Measurements from ENCODE around the gene NOX1. TPM values are rescaled to one million over a fixed set of nuclear protein-coding genes. Genes with fewer than 3 reads are reported as not detected.
"Not testable (repeated sequence)": the region's sequence is repeated elsewhere in the genome, so short reads cannot be mapped to it uniquely, and the experiment has no call there.

The NOX1 gene
- total RNA-seq, 1 donor from 2014 or later = not detected

DNA sequence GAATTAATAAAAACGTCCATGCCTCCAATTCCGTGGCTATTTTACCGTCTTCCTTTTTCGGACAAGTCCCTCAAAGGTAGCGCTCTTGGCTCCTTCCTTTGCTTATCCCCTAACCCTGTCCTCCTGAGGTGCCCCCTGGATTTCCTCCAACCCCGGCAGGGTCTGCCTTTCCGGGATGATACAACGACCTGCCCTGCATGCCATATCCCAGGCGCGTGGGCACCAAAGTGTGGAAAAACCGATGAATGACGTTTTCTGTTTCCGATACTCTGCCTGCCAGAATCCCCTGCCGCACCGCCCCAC lies 54.7 kb downstream of the NOX1 start:
- Histone ChIP-seq H3K9me3 (no peaks in the 10 kb centered on the region), H3K4me3 (peak overlapping the region; percentile 67), H3K4me1 (peaks cover 6% of the 10 kb centered on the region), H3K27me3 (no peaks in the 10 kb centered on the region), H3K27ac (peak overlapping the region; percentile 81), H3K36me3 (peaks cover 17% of the 10 kb centered on the region)
- TF ChIP-seq, protein P1, sequence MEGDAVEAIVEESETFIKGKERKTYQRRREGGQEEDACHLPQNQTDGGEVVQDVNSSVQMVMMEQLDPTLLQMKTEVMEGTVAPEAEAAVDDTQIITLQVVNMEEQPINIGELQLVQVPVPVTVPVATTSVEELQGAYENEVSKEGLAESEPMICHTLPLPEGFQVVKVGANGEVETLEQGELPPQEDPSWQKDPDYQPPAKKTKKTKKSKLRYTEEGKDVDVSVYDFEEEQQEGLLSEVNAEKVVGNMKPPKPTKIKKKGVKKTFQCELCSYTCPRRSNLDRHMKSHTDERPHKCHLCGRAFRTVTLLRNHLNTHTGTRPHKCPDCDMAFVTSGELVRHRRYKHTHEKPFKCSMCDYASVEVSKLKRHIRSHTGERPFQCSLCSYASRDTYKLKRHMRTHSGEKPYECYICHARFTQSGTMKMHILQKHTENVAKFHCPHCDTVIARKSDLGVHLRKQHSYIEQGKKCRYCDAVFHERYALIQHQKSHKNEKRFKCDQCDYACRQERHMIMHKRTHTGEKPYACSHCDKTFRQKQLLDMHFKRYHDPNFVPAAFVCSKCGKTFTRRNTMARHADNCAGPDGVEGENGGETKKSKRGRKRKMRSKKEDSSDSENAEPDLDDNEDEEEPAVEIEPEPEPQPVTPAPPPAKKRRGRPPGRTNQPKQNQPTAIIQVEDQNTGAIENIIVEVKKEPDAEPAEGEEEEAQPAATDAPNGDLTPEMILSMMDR (IDR thresholded peaks at IDR 0.05) = no peak
- DNase-seq = no peak
- intact Hi-C loops (cut with DNase I) = no loop called here
- ATAC-seq = no peak

DNA sequence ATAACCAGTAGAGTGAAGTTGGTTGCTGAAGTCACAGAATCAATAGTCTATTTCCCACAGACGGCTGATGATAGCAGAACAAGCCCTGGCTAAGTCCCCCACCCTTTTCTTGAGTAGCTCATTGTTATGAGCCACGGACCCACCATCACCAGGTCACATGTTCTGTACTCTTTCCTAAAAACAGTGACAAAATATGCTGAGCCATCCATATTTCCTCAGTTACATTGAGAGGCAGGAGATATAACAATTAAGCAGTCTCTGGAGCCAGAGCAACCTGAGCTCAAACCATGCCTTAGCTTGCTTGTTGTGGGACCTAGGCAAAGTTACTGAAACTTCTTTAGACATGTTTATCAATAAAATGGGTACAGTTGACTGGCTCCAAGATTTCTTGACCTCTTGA lies 56.8 kb downstream of the NOX1 start:
- H3K27ac ChIP-seq = no peak overlapping the region
- H3K36me3 ChIP-seq = no peaks in the 10 kb centered on the region
- DNase-seq (no peak), ATAC-seq (no peak)
- TF ChIP-seq, protein P1 (IDR thresholded peaks at IDR 0.05) = no peak
- H3K4me1 ChIP-seq = peaks cover 6% of the 10 kb centered on the region
- no peak overlapping the region for H3K4me3 ChIP-seq
- no peaks in the 10 kb centered on the region for H3K9me3 ChIP-seq
- H3K27me3 ChIP-seq = no peaks in the 10 kb centered on the region
- intact Hi-C loops (cut with DNase I) = no loop called here

DNA sequence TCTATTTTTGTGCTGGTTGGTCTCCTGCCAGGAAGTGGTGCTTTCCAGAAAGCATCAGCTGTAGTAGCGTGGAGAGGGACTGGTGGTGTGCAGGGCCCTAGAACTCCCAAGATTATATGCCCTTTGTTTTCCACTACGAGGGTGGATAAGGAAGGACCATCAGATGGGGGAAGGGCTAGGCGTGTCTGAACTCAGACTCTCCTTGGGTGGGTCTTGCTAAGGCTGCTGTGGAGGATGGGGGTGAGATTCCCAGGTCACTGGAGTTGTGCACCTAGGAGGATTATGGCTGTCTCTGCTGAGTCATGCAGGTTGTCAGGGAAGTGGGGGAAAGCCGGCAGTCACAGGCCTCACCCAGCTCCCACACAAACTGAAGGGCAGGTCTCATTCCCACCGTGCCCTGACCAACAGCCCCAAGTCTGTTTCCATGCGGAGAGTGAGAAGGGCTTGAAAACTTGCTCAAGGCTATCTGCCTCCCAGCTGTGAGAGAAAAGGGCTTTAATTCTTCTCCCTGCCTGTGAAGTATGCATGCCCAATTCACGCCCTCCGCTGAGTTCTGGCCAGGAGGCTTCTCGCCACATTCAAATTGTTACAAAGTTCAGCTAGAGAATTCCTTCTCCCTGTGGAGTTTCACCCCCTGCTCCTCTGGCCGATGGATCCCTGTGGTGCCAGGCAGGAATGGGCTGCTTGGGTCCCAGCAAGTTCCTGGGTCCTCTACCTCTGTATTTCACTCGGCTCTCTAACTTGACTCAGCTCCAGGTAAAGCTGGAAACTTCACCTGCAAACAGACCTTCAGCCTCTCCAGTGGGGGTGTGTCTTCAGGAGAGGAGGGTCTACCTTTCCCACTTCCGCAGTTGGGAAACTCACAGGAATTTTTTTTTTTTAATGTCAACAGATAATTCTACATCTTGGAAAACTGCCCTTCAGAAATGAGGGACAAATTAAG lies 61.7 kb downstream of the NOX1 start:
- Histone ChIP-seq H3K36me3 (no peaks in the 10 kb centered on the region), H3K4me3 (no peak overlapping the region), H3K4me1 (no peaks in the 10 kb centered on the region), H3K9me3 (no peaks in the 10 kb centered on the region), H3K27me3 (no peaks in the 10 kb centered on the region), H3K27ac (no peak overlapping the region)
- TF ChIP-seq, protein P1 (IDR thresholded peaks at IDR 0.05) = no peak
- no peak for ATAC-seq
- intact Hi-C loops (cut with DNase I) = no loop called here
- DNase-seq = no peak

DNA sequence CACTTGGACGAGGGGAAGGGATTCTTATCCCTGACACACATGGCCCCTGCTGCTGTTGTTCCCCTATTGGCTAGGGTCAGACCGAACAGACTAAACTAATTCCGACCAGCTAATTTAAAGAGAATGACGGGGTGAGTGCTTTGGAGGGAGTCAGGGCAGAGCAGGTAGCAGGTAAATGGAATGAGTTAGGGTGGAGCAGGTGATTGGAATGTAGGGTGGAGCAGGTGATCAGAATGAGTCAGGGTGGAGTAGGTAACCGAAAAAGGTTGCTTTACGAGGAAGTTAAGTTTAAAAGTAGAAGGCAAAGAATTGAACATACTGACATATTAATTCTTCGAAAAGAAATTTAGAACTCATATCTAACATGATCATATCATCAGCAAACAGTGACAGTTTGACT lies 65.9 kb downstream of the NOX1 start:
- H3K36me3 ChIP-seq; H3K9me3 ChIP-seq; intact Hi-C loops (cut with DNase I); H3K27me3 ChIP-seq; ATAC-seq; H3K4me3 ChIP-seq; H3K27ac ChIP-seq; DNase-seq; H3K4me1 ChIP-seq: not testable (repeated sequence)

DNA sequence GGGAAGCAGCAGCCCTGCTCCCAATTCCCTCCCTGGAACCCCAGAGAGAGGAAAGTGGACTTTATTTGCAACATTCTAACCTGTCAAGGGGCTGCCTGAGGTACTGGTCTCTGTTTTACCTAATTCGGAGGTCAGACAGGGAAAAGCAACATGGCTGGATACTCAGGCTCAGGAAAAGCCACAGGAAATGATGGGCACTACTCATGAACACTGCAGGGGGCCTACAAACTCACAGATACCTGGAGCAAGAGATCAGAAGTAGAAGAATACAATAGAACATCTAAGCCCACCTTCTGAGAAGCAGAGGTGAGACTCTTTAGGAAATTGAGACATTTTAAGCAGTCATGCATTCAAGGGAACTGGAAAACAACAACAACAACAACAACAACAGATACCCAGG lies 69.4 kb downstream of the NOX1 start:
- Histone ChIP-seq H3K27ac (no peak overlapping the region), H3K9me3 (no peaks in the 10 kb centered on the region), H3K4me3 (no peak overlapping the region), H3K36me3 (no peaks in the 10 kb centered on the region), H3K27me3 (no peaks in the 10 kb centered on the region), H3K4me1 (no peaks in the 10 kb centered on the region)
- ATAC-seq (no peak), DNase-seq (no peak)
- intact Hi-C loops (cut with DNase I) = no loop called here
- TF ChIP-seq, protein P1 (IDR thresholded peaks at IDR 0.05) = no peak

DNA sequence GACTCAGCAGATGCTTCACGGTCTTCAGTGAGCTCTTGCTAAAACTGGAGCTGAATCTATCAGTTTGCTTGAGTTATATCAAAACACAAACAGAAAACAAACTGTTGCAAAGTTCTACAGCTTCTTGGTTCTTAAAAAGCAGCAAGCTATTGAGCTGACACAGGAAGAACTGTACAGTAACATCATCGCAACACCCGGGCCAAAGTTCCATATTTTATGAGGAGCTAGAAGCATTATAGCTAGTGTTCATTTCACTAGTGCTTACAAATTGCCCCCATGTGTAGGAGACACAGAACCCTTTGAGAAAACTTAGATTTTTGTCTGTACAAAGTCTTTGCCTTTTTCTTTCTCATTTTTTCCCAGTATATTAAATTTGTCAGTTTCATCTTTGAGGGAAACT lies 71.3 kb downstream of the NOX1 start:
- Histone ChIP-seq H3K36me3 (no peaks in the 10 kb centered on the region), H3K9me3 (no peaks in the 10 kb centered on the region), H3K4me1 (no peaks in the 10 kb centered on the region), H3K27me3 (no peaks in the 10 kb centered on the region), H3K4me3 (no peak overlapping the region), H3K27ac (no peak overlapping the region)
- intact Hi-C loops (cut with DNase I) = no loop called here
- ATAC-seq = no peak
- no peak for DNase-seq
- TF ChIP-seq, protein P1 (IDR thresholded peaks at IDR 0.05) = no peak

Measured in upper lobe of right lung (tissue), 1 donor.